ENCODE data around the gene LTBP3. TPM values are rescaled to one million over a fixed set of nuclear protein-coding genes. Genes with fewer than 3 reads are reported as not detected.
"Not testable (repeated sequence)": the region's sequence is repeated elsewhere in the genome, so short reads cannot be mapped to it uniquely, and the experiment has no call there.

LTBP3 gene
- total RNA-seq, 1 donor from 2014 or later = 13.1 TPM

DNA sequence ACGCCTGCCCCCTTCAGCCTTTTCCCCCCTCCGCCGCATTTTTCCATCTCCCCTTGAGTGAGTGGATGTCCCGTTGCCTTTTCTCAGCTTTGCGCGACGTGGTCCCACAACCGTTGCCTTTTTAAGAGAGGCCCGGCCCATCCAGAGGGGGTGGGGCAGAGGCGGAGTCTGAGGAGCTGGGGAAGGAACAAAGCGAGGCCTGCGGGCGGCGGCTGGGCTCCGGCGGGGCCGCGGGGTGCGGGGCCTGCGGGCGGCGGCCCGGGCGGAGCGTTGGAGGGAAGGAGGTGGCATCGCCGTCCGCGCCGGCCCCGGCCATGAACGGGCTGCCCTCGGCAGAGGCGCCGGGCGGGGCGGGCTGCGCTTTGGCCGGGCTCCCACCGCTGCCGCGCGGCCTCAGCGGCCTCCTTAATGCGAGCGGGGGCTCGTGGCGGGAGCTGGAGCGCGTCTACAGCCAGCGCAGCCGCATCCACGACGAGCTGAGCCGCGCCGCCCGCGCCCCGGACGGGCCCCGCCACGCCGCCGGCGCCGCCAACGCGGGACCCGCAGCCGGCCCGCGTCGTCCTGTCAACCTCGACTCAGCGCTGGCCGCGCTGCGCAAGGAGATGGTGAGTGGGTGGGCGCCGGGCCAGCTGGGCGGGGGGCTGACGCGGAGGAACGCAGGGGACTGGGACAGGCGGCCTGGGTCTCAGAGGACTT lies 14.3 kb upstream of the LTBP3 start, which contains the start of gene FAM89B:
Gene FAM89B (plus strand): TSS at position 183 of the 696 bp plus-strand sequence. CDS start 132 bp downstream, at position 315.
- DNase-seq (ENCODE audit: low read depth in 2 of 2) = peak; percentile 48 to 86

DNA sequence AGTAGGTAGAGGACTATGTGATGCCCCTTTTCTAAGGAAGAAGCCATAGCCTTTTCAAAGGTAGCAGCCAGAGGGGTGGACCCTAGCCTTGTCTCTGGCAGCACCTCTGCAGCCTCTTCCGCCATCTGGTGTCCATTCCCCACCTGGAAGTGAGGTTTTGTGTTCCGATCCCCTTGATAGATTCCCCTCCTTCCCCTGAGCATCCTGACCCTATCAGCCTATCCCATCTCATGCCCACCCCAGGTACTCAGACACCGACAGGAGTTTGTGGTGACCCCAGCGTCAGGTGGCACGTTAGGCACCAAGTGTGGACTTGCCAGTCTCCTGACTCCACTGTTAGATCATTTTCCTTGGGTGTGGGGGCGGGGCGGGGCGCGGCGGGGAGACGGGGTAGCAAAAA lies 13.8 kb upstream of the LTBP3 start:
- peak; percentile 47 to 76 for DNase-seq (ENCODE audit: low read depth in 2 of 2)

DNA sequence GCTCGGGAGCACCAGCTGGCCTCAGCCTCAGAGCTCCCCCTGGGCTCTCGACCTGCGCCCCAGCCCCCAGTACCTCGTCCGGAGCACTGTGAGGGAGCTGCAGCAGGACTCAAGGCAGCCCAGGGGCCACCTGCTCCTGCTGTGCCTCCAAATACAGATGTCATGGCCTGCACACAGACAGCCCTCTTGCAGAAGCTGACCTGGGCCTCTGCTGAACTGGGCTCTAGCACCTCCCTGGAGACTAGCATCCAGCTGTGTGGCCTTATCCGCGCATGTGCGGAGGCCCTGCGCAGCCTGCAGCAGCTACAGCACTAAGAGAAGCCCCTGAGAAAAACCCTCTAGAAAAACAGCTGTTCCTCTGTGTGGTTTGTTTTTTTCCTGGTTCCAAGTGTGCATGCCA lies 13.3 kb upstream of the LTBP3 start:
- DNase-seq (ENCODE audit: low read depth in 2 of 2) = no peak

DNA sequence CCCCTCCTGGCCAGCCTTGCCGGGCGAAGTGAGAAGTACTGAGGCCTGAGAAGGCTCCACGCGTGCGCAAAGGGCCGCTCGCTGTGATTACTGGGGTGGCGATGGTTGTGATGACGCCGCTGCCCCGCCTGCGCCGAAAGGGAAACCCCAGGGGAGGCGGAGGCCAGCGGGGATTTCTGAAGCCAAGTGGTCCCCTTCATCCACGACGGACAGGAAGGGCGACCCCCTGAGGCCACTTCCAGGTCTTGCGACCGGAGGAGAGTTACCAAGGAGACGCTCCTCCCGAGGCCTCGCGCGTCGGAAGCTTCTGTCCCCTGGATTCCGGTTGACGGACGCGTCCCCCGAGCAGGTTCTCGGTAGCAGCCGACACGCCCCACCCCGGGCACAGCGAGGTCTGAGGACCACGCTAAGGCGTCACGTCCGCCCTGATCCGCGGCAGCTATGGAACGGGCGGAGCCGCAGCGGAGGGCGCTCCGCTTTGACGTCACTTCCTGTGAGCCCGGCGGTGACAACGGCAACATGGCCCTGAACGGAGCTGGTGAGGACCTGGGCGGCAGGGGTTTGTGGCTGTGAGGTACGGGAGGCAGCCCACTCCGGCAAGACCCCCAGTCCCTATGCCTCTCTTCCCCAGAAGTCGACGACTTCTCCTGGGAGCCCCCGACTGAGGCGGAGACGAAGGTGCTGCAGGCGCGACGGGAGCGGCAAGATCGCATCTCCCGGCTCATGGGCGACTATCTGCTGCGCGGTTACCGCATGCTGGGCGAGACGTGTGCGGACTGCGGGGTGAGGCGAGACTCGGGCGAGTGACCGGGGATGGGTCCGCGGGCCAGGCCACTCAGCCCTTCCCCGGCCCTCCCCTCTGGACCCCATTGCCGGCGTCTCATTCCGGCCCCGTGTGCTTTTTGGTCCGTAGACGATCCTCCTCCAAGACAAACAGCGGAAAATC lies 12.1 kb upstream of the LTBP3 start, which contains the start of gene ZNRD2:
Gene ZNRD2 (plus strand): TSS at position 505 of the 946 bp plus-strand sequence. CDS start 15 bp downstream, at position 520.
- DNase-seq (ENCODE audit: low read depth in 2 of 2) = peak; percentile 97 to 99

DNA sequence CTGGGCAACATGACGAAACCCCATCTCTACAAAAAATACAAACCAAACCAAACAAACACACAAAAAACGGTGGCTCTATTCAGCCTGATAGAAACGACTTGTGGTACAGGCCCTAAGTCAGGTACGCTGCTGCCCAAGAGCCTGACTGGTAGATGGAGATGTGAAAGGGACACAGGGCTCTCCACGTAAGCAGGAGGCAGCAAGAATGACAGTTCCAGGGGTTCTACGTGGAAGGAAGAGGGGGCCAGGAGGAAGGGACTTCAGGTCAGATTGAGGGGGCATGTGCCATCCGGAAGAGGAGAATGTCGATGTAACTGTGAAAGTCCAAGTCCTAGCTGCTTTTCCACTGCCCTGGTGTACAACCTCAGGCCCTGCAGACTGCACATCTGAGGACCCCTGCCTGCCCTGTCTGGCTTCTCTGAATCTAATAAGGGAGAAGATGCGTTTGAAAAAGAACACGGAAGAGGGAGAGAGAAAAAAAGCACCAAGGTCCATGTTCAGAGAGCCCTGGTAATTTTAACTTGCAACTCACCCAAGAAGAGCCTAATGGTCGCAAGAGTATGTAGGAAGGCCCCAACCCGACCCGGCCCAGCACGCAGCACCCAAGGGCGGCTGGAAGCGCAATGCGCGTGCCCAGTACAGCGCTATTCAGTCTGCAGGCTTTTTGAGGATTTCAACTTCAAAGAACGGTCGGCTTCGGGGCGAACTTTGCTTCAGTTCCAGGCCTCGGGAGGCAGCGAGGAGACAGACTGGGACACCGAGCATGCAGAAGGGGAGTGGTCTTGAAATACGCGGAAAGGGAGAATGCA lies 11.2 kb upstream of the LTBP3 start:
- no peak for DNase-seq (ENCODE audit: low read depth in 2 of 2)

DNA sequence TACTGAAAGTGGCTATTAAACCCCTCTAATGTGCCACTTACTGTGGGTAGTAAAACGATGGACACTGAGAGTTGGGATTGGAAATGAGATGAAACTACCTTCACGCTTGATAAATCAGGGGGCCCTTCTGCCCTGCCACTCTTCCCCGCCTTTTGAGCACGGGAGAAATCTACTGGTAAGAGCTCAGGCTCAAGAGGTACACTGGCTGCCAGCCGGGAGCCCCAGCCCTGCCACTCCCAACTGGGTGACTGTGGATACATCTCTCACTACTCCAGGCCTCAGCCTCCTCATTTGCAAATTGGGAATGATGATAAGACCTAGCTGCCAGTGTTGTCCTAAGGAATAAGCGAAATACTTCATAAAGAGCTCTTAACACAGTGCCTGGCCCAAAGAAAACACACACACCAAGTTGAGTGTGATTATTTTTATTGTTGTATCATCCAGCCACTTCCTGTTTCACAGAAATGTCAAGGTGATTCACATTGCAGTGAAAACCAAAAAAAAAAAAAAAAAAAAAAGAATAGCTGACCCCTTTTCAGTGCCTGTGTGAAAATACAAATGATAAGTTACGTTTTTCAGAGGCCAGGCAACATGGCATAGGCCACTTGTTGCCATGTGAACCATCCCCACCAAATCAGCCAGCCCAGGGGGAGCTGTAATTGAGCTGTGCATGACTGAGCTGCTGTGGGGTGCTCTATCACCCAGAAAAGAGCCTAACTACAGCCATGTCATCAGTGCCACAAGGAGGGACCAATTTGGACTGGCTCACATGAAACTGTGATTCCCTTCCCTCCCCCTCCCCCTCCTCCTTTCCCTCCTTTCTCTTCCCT lies 7.7 kb upstream of the LTBP3 start:
- DNase-seq (ENCODE audit: low read depth in 2 of 2) = peak; percentile 45 to 80

DNA sequence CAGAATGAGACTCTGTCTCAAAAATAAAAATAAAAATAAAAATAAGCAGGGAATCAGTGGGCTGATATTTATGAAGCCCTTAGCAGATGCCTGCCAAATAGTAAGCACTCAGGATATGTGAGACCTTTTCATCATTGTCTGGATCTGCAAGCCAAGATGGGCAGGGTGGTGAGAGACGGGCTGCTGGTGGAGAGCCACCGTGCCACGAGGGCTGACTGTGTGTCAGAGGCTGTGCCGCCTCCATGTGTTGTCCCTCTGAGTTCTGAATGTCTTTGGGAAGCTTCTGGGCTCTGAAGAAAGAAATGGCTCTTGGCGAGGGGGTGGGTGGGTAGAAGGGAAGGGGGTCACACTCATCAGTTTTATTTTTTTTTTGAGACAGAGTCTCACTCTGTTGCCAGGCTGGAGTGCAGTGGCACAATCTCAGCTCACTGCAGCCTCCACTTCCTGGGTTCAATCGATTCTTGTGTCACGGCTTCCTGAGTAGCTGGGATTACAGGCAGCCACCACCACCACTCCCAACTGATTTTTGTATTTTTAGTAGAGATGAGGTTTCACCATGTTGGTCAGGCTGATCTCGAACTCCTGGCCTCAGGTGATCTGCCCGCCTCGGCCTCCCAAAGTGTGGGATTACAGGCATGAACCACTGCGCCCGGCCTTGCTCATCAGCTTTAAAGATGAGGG lies 6.9 kb upstream of the LTBP3 start:
- DNase-seq (ENCODE audit: low read depth in 2 of 2) = not testable (repeated sequence)

DNA sequence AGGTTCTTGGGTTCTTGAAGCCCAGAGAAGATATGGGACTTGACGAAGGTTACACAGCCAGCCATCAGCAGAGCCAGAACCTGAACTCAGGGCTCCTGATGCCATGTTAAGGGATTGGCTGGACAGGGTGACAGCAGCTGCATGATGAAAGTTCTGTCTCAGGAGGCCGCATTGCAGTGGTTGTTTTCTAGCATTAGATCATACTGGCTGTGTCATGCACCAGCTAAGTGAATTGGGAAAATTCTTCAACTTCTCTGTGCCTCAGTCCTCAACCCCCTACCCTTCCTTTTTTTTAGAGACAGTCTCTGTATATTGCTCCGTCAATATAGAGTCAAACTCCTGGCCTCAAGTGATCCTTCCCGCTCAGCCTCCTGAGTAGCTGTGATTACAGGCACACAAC lies 5.4 kb upstream of the LTBP3 start:
- no peak for DNase-seq (ENCODE audit: low read depth in 2 of 2)

DNA sequence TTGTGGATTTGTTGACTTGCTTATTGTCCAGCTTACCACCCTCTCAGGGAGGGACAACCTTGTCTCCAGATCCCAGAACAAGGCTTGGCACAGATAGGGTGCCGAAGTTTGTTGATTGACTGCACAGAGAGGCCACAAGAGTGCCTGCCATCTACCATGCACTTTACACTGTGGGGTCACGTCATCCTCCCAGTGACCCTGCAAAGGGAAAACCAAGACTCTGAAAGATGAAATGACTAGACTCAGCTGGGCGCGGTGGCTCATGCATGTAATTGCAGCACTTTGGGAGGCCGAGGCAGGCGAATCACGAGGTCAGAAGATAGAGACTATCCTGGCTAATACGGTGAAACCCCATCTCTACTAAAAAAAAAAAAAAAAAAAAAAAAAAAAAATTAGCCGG lies 4.6 kb upstream of the LTBP3 start:
- DNase-seq (ENCODE audit: low read depth in 2 of 2) = no peak

DNA sequence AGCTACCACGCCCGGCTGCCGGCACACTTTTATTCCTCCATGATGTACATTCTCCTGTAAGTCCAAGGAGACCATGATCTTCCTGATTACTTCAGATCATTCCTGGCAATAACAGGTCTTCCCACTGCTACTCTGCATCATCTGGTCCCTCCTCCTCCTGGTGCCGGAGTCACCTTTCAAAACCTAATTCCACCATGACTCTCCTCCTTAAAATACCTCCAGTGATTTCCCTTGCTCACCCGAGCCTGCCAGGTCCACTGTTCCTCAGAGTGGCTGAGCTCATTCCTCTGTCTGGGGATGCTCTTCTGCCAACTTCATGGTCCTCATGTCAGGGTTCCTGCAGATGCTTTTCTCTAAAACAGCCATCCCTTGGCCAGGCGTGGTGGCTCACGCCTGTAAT lies 3.9 kb upstream of the LTBP3 start:
- DNase-seq (ENCODE audit: low read depth in 2 of 2) = no peak

DNA sequence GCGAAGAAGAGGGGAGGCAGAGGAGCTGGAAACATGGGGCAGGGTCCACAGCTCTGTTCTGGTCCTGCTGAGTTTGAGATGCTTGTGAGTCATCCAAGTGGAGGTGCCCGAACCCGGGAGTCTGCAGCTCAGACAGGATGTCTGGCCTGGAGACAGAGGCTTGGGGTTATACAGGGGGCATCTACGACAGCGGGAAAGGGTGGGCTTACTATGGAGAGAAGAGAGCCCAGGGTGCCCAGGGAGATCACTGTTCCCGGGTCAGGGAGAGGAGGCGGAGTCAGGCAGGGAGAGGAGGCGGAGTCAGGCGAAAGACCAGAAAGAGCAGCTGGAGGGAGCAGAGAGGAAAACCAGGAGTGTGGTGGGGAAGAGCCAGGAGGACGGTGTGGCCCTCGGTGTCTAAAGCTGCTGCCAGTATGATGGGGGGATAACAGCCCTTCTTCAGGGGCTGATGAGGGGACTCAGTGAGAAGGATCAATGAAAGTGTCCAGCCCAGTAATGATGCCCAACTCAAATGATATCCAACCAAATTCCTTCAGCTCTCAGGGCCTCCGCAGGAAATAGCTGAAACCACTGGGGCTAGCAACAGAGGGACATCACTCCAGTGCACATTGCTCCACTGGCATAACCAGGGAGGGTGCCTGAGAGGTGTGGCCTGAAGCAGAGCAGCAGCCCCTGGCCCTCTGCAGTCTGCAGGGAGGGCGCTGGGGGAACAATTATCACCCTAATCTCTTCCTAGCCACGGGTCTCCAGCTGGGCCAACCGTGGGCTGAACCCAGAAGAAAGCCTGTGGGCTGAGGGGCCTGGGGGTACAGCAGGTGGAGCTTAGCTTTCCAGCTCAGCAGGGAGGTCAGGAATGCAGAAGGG lies 2.6 kb upstream of the LTBP3 start:
- peak in 1 of 2 donors; percentile 89 for DNase-seq (ENCODE audit: low read depth in 2 of 2)

DNA sequence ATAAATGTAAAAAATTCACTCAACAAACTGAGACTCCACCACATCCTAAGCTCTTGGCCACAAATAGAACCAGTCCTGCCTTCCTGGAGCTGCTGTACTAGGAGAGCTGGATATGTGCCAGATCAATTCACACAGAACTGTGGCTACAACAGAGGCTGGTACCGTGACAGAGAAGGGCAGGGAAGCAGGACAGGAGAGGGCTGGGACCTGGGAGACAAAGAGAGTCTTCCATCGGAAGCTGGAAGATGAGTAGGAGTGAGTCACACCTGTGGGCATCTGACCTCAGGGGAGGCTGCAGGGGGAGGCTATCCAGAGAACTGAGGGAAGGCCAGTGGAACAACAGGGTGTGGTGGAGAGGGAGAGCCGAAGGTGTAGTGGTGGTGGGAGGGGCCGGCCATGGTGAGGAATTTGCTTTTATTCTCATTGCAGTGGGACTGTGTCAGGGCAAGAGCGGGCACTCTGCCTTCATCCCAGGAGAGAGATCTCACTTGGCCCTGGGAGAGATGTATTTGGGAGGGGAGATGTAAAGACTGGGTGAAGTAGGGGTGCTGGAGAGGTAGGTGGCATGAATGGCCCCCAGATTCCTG lies 1.9 kb upstream of the LTBP3 start:
- DNase-seq (ENCODE audit: low read depth in 2 of 2) = peak; percentile 54 to 88

DNA sequence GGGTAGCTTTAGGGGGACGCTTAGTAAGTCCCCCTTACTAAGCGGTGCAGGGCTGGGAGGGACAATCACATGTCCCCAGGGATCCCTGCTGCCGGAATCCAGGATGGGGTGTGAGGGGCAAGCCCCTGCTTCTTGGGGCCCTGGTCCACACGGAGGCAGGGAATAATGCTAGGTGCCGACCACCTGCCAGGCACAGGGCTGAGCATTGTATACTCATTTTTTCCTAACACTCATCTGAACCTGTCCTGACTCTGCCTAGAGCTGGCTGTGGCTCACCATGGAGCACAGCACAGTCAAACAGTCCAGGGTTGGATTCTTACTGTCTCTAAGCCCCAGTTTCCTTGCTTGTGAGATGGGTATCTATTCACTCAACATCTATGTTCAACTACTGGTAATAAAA lies 1.4 kb upstream of the LTBP3 start:
- peak in 1 of 2 donors; percentile 25 for DNase-seq (ENCODE audit: low read depth in 2 of 2)

DNA sequence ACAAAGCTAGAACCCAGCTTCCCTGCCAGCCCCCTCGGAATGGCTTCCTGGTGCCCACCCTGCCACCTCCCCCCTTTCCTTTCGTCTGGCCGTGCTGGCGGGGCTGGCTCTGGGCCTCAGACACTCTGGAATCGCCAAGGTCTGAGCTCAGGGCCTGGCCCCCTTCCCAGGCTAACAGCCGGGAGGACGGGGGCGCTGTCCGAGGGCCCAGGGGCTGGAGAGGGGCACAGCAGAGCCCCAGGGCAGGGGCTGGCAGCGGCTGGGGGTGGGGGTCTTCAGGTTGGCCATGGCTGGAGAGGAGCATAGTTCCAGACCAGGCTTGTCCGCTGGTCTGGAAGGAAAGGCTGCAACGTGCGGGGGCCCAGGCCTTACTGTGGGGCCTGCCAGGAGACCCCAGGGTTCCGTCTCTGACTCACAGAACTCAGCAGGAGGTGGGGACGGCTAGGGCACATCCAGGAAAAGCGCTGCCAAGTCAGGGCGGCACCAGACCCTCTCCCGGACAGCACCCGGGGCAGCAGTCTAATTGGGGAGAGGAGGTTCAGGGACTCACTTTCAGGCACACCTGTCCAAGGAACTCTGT lies 861 bp upstream of the LTBP3 start:
- peak in 1 of 2 donors; percentile 55 for DNase-seq (ENCODE audit: low read depth in 2 of 2)

DNA sequence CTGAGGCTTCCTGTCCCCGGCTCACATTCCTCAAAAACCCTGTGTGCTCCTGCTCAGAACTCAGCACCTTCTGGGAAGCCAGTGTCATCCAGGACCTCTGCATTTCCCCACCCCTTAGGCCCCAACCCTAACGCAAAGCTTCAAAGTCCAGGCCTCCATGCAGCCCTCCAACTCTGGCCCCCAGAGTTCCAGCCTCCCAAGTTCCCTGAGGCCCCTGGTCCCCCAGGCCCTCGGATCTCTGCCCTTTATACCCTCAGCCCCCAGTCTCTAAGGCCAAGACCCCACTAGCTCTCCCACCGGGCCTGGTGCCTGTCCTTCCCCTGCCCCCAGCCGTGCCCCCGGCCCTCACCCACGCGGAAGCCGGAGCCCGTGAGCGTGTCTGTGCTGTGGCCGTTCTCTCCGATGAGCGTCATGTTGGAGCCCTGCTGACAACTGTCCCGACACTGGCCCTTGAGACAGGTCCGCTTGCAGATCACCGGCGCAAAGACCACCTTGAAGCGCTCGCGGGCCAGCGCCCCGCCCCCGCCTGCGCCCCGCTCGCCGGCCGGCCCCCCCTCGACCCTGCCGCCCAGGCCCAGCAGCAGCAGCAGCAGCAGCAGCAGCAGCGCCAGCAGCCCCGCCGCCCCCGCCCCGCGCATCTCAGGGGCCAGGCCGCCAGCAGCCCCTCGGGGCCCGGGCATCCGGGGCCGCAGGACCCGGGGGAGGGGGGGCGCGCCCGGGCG lies 718 bp downstream of the LTBP3 start:
- peak in 1 of 2 donors; percentile 20 for DNase-seq (ENCODE audit: low read depth in 2 of 2)

DNA sequence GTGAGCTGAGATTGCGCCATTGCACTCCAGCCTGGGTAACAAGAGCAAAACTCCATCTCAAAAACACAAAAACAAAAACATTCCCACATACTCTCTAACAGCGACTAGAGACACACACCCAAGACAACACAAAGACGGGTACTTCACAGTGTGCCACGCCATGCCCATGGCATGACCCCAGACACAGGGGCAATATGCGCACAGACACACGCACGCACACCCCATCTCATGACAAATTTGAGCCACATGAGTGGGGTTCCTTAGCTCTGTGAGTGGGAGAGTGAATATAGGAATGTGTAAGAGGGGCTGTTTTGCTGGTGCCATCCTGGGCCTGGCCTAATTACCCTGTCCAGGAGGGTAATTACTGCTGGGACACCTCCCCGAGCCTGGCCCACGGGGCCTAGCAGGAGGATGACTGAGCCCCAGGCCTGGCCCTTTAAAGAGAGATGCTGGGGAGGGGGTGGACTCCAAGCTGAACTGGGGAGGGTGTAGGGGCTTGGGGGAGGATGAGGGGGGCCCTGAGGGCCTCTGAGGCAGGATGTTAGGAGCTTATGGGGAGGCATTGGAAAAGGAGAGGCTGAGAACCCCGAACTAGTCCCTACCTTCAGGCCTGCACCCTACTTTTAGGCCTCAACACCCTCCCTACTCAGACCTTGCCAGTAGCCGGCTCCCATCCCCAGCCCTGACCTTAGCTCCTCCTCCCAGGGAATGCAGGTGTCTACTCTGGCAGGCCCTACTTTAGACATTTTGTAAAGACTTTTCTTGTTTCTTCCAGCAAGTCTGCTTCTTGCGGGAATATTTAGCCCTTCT lies 1.5 kb downstream of the LTBP3 start:
- DNase-seq (ENCODE audit: low read depth in 2 of 2) = no peak

Measured in dermis microvascular lymphatic vessel endothelial cell (primary cell).